Measurements from ENCODE around the gene ZDHHC14.

ZDHHC14 gene

GRCh38 chr6:157642736-157643135, 261.7 kb downstream of the ZDHHC14 start:
- Histone ChIP-seq H3K27me3 (replicated peaks; ENCODE audit: insufficient read depth, low read length) (no peaks in the 10 kb centered on the region), H3K9me3 (replicated peaks; ENCODE audit: insufficient read depth, low read length) (no peaks in the 10 kb centered on the region), H3K4me2 (ENCODE audit: low read depth, low read length) (no peak overlapping the region), H3K9me2 (replicated peaks; ENCODE audit: insufficient read depth, low read length) (no peaks in the 10 kb centered on the region), H3K79me2 (ENCODE audit: low read length) (no peaks in the 10 kb centered on the region), H3K4me3 (ENCODE audit: low read length) (no peak overlapping the region), H3K9ac (ENCODE audit: low read length) (no peak overlapping the region), H2AFZ (ENCODE audit: low read length) (no peak overlapping the region), H4K20me1 (ENCODE audit: insufficient read depth, low read length) (no peaks in the 10 kb centered on the region), H3K36me3 (replicated peaks; ENCODE audit: insufficient read depth, low read length) (no peaks in the 10 kb centered on the region), H3F3A (ENCODE audit: insufficient read depth, low read length) (no peaks in the 10 kb centered on the region), H3K4me1 (ENCODE audit: low read length) (no peaks in the 10 kb centered on the region), H3K27ac (ENCODE audit: low read length) (no peak overlapping the region)
- TF ChIP-seq CTCF (IDR thresholded peaks at IDR 0.05; ENCODE audit: low read length) (no peak), EZH2 (optimal IDR thresholded peaks at IDR 0.05; ENCODE audit: low read depth, low read length) (no peak), EZH2phosphoT487 (IDR thresholded peaks at IDR 0.05; ENCODE audit: low read length) (no peak)
- DNase-seq = no peak

- TF ChIP-seq CTCF (IDR thresholded peaks at IDR 0.05; ENCODE audit: low read length) = no peak
- TF ChIP-seq EZH2 (optimal IDR thresholded peaks at IDR 0.05; ENCODE audit: low read depth, low read length) = no peak
- no peak for TF ChIP-seq EZH2phosphoT487 (IDR thresholded peaks at IDR 0.05; ENCODE audit: low read length)
- DNase-seq = no peak
- Histone ChIP-seq H3K9ac (ENCODE audit: low read length) (no peak overlapping the region), H3K9me3 (replicated peaks; ENCODE audit: insufficient read depth, low read length) (no peaks in the 10 kb centered on the region), H3K4me1 (ENCODE audit: low read length) (no peaks in the 10 kb centered on the region), H3K4me2 (ENCODE audit: low read depth, low read length) (no peak overlapping the region), H3K4me3 (ENCODE audit: low read length) (no peak overlapping the region), H3K79me2 (ENCODE audit: low read length) (no peaks in the 10 kb centered on the region), H4K20me1 (ENCODE audit: insufficient read depth, low read length) (no peaks in the 10 kb centered on the region), H3K9me2 (replicated peaks; ENCODE audit: insufficient read depth, low read length) (no peaks in the 10 kb centered on the region), H3K36me3 (replicated peaks; ENCODE audit: insufficient read depth, low read length) (no peaks in the 10 kb centered on the region), H3K27me3 (replicated peaks; ENCODE audit: insufficient read depth, low read length) (no peaks in the 10 kb centered on the region), H3K27ac (ENCODE audit: low read length) (no peak overlapping the region), H3F3A (ENCODE audit: insufficient read depth, low read length) (no peaks in the 10 kb centered on the region), H2AFZ (ENCODE audit: low read length) (no peak overlapping the region)
Observed at GRCh38 chr6:157644043-157644810, 263.2 kb downstream of the ZDHHC14 start.

GRCh38 chr6:157645201-157645795, 264.3 kb downstream of the ZDHHC14 start:
- H3K27me3 ChIP-seq (replicated peaks; ENCODE audit: insufficient read depth, low read length) = no peaks in the 10 kb centered on the region
- no peaks in the 10 kb centered on the region for H3K79me2 ChIP-seq (ENCODE audit: low read length)
- no peak overlapping the region for H2AFZ ChIP-seq (ENCODE audit: low read length)
- no peak overlapping the region for H3K9ac ChIP-seq (ENCODE audit: low read length)
- TF ChIP-seq CTCF (IDR thresholded peaks at IDR 0.05; ENCODE audit: low read length) (no peak), EZH2 (optimal IDR thresholded peaks at IDR 0.05; ENCODE audit: low read depth, low read length) (no peak), EZH2phosphoT487 (IDR thresholded peaks at IDR 0.05; ENCODE audit: low read length) (no peak)
- H4K20me1 ChIP-seq (ENCODE audit: insufficient read depth, low read length) = no peaks in the 10 kb centered on the region
- H3K4me1 ChIP-seq (ENCODE audit: low read length) = no peaks in the 10 kb centered on the region
- no peaks in the 10 kb centered on the region for H3K9me3 ChIP-seq (replicated peaks; ENCODE audit: insufficient read depth, low read length)
- no peaks in the 10 kb centered on the region for H3K9me2 ChIP-seq (replicated peaks; ENCODE audit: insufficient read depth, low read length)
- H3K27ac ChIP-seq (ENCODE audit: low read length) = no peak overlapping the region
- no peaks in the 10 kb centered on the region for H3K36me3 ChIP-seq (replicated peaks; ENCODE audit: insufficient read depth, low read length)
- H3K4me2 ChIP-seq (ENCODE audit: low read depth, low read length) = no peak overlapping the region
- H3K4me3 ChIP-seq (ENCODE audit: low read length) = no peak overlapping the region
- no peak for DNase-seq
- H3F3A ChIP-seq (ENCODE audit: insufficient read depth, low read length) = no peaks in the 10 kb centered on the region
